Stimulated activated CD4-positive, alpha-beta T cell treated with anti-CD3 and anti-CD28 coated beads, Interleukin-1b, Interleukin-23, amount 100 ng/mL, for 4 hours (primary cell): ENCODE results near the gene PRR15.
"Not testable (repeated sequence)": the region's sequence is repeated elsewhere in the genome, so short reads cannot be mapped to it uniquely, and the experiment has no call there.

Source experiments
- DNase-seq, 2 donors: peaks; one replicate each; pipeline ENCODE4 v3.0.0-alpha.2; 2020; ENCODE audit warnings: low read depth in 2 of 2

The PRR15 gene

DNA sequence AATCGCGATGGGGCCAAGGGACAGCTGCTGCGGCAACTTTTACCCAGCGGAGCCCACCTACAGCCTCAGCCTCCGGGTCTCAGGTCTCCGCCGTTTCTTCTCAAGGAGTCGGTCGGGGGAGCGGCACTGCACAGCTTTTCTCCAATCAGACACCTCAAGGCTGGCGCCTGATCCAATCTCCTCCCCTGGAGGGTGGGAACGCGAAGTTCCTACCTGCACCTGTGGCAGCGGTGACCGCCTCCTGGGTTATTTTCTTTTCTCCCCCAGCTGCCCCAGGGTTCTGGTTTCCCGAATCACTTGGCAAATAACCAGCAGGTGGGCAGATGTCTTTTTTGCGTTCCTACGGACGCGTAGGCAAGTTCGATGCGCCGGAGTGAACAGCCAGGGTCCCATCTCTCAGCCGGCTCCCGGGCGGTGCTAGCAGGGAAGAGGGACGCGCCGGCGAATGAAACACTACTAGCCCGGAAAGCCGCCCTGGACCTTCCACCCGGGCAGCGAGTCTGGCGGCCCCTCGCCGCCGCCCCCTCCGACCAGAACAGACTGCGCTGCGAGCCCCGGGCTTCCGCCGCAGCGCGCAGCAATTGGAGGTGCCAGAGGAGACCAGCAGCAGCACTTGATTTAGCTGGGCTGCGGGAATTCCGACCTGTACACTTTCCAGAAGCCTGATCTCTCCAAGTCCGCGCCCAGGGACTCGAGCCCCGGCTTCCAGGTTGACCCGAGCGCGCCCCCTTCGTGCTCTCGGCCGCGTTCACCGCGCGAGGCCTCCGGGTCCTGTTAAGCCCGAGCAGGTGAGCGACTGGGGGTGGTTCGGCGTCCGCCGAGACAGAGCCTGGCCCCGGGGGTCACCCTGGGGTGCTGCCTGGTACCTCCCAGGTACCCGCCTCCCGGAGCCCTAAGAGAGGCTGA lies at the start of gene PRR15:
TSS of gene PRR15 (plus strand) at position 246 of the 906 bp plus-strand sequence. CDS start 2,495 bp downstream, outside the sequence.
- no peak for DNase-seq

DNA sequence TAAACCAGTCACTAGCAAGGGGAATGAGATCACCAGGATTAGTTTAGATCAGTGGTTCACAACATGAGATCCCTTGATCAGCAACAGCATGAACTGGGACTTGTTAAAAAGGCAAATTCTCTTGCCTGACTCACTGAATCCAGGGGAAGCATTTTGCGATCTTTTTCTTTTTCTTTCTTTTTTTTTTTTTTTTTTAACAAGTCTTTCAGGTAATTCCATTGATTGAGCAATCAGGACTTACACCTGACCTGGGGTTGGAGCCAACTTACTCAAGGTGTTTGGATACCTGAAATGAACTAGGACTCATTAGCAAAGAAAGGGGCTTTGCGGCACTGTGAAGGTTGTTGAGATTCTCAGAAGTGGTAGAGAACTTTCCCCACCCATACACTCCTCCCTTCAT lies 47.1 kb upstream of the PRR15 start:
- no peak for DNase-seq

- DNase-seq = no peak
These were observed 45.0 kb upstream of the PRR15 start for GRCh38 chr7:29518616-29519015.

DNA sequence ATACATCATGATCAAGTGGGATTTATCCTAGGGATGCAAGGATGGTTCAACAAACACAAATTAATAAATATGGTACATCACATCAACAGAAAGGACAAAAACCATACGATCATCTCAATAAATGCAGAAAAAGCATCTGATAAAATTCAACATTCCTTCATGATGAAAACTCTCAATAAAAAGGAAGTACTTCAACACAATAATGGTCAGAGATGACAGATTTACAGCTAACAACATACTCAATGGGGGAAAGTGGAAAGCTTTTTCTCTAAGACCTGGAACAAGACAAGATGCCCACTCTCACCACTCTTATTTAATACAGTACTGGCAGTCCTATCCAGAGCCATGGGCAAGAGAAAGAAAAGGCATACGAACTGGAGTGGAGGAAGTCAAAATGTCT lies 39.9 kb upstream of the PRR15 start:
- no peak for DNase-seq

GRCh38 chr7:29527505-29528108 lies 36.0 kb upstream of the PRR15 start:
- no peak for DNase-seq

DNA sequence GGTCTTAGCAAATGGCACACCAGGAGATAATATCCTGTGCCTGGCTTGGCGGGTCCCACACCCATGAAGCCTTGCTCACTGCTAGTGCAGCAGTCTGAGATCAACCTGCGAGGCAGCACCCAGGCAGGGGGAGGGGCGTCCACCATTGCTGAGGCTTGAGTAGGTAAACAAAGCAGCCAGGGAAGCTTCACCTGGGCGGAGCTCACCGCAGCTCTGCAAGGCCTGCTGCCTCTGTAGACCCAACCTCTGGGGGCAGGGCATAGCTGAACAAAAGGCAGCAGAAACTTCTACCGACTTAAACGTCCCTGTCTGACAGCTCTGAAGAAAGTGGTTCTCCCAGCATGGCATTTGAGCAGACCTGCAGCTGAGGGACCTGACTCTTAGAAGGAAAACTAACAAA lies 35.1 kb upstream of the PRR15 start:
- not testable (repeated sequence) for DNase-seq

DNA sequence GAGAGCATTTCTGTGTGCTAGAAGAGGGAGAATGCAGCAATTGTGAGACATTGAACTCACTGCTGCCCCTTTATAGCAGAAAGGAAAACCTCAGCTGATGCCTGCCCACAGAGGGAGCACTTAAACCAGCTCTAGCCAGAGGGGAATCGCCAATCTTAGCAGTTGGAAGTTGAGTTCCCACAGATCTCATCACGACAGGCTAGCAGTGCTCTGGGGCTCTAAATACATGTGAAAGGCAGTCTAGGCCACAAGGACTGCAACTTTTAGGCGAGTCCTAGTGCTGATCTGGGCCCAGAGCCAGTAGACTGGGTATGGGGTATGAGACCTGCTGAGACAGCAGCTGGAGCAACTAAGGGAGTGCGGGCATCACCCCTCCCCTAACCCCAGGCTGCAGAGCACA lies 25.2 kb upstream of the PRR15 start:
- no peak for DNase-seq

GRCh38 chr7:29539471-29539870 lies 24.2 kb upstream of the PRR15 start:
- no peak for DNase-seq

DNA sequence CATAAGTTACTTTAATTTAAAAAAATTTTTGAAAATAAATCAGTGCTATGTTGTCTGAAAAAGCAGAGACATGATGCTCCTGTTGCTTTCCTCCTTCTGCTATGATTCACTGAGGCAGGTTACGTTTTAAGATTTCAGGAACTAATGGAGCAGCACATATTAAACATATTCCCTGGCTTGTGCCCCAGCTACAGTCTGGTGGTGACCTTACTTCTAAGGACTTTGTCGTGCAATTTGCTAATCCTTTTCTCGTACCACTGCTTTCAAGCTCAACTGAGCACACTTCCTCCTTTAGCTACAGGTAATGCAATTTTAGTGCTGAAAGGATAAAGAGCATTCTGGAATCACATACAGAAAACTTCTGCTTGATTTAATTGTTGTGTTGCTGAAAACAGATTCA lies 16.2 kb upstream of the PRR15 start:
- DNase-seq = no peak

GRCh38 chr7:29548823-29549222 lies 14.8 kb upstream of the PRR15 start:
- DNase-seq = no peak

DNA sequence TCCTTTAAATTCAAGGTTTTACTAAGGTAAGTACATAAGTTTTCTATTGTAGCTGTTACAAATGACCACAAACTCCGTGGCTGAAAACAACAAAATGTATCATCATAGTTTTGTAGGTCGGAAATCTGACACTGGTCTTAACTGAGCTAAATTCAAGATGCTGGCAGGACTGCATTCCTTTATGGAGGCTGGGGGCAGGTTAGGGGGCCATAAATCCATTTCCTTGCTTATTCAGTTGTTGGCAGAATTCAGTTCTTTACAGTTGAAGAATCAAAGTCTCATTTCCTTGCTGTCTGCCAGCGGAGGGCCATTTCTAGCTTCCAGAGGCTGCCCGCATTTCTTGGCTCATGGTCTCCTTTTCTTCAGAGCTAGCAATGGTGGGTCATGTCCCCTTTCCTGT lies 11.2 kb upstream of the PRR15 start:
- DNase-seq = no peak

- DNase-seq = no peak
These were observed 8.6 kb upstream of the PRR15 start for GRCh38 chr7:29555061-29555460.

DNA sequence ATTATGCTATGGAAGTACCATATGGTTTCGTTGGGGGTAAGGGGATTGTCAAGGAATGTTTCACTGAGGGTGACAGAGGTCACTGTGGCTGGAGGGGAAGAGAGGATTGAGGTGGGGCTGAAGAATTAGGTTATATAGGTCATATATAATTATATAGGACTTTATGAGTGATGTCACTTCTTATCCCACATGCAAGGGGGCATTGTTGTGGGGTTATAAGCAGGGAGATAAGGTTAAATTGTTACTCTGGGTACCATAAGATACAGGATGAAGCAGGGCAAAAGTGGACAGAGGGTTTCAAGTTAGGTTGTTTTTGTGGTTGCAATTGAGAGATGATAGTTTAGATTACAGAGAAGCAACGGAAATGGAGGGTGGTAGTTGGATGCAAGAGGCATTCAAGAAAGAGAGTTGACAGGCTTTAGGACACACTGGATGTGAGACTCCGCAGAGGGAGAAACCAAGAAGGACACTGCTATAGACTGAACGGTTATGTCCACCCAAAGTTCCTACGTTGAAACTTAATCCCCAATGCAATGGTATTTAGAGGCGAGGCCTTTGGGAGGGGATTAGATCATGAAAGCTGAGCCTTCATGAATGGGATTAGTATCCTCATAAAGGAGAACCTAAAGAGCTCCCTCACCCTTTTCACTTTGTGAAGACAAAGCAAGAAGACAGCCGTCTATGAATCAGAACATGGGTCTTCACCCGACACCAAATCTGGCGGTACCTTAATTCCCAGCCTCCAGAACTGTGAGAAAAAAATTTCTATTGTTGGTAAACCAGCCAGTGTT lies 7.0 kb upstream of the PRR15 start:
- DNase-seq = no peak

GRCh38 chr7:29557954-29558353 lies 5.7 kb upstream of the PRR15 start:
- no peak for DNase-seq

- no peak for DNase-seq
These were observed 2.4 kb upstream of the PRR15 start for GRCh38 chr7:29561271-29561670.

DNA sequence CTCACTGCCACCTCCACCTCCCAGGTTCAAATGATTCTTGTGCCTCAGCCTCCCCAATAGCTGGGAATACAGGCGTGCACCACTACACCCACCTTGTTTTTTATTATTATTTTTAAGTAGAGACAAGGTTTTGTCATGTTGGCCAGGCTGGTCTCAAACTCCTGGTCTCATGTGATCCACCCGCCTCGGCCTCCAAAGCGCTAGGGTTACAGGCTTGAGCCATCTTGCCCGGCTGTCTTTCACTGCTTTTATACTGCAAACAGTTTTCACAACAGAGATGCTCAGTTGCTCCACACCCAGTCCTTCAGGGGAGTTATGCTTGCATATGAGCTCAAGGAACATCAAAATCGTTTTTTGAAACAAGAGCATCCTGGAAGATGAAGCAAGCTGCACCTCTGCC lies 1.3 kb upstream of the PRR15 start:
- no peak for DNase-seq

- DNase-seq = no peak
These were observed 1.0 kb downstream of the PRR15 start for GRCh38 chr7:29564496-29565223.

DNA sequence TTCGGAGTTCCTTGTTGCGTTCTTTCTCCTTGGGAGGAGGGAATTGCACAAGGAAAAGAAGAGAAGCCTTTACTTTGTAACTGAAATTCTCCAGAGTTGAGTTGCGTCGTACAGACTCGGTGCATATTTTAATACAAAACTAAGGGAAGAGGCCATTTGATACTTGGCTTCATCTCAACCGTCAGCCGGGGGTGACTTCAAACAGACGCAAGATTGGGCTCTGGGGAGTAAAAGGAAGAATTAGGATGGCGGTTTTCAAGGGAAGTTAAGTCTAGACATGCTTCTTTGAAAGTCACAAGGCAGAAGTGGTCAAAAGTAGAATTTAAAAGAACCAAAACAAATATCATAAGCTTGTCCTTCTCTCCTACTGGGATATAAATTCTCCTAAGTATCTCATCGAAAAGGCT lies 1.6 kb downstream of the PRR15 start:
- DNase-seq = no peak

- DNase-seq = no peak
These were observed 2.0 kb downstream of the PRR15 start for GRCh38 chr7:29565634-29565981.

DNA sequence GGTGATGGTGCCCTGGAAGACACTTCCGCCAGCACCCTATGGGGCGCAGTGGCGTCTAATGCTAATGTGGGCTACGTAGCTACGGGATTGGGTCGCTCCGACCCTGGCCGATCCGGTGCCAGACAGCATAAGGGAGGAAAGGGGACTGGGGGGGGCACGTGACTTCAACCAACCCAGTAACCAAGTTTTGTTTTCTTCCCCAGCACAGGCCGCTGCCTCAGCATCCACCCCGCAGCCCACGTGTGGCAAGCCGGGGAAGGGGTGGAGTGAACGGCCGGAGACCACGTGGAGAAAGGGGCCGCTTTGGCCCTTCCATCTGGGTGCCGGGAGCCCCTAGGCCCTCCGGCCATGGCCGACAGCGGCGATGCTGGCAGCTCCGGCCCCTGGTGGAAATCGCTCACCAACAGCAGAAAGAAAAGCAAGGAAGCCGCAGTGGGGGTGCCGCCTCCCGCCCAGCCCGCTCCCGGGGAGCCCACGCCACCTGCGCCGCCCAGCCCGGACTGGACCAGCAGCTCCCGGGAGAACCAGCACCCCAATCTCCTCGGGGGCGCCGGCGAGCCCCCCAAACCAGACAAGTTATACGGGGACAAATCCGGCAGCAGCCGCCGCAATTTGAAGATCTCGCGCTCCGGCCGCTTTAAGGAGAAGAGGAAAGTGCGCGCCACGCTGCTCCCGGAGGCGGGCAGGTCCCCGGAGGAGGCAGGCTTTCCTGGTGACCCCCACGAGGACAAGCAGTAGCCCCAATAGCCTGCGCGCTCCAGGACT lies 2.5 kb downstream of the PRR15 start:
- no peak for DNase-seq

DNA sequence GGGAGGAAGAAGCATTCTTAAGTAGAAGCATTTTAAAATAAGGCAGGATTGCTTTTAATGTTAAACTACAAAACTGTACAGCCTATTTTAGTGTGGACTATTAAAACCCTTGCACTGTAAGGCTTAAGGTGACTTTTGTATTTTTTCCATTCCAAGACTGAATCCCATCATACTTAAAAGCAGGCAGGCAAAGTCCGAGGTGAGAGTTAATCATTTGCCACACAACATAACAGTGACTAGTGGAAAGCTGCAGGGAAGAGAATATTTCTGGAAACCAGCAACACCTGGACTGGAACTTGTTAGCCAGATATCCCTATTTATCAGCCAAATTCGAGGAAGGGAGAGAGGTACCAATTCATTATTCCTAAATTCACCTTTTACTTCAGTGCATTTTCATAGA lies 3.5 kb downstream of the PRR15 start:
- DNase-seq = no peak
